ENCODE measurements around the gene PTAFR.

DNA sequence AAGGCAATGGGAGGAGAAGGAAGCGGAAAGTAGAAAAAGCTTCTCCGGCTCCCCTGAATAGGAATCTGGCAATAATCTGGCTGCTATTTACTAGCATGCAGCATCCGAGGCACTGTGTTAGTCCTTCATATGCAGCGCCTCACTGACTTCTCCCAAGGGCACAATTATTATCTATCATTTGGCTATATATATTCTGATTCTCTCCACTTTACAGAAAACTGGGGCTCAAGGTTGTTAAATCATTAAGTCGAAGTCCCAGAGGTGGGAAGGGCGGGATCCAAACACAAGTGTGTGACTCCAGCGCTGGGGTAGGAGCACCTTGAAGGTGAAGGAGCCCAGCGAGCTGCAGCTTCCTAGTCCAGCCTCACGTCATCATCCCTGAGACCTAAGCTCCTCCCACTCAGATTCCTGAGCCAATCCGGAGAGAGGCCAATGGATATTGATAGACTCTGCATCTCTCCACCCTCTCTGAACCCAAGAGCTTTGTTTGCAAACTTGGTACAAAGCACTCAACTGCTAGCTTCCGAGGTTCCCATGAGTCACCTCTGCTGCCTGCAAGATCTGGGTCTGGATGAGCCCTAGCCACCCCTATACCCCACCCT, 71.5 kb downstream of the PTAFR start:
- no peak for TF ChIP-seq ZNF274 (IDR thresholded peaks at IDR 0.05; ENCODE audit: low read depth, low read length)
- no peak for TF ChIP-seq YY1 (IDR thresholded peaks at IDR 0.05; ENCODE audit: insufficient read depth, insufficient read length)
